ENCODE measurements around the gene DOK1.

- peak; percentile 24; the same call in 1 of the 2 replicates for TF ChIP-seq CTCF (IDR thresholded peaks at IDR 0.05)
- TF ChIP-seq POLR2AphosphoS5 (IDR thresholded peaks at IDR 0.05; ENCODE audit: low read depth, low read length): no peak
- TF ChIP-seq, protein P1, sequence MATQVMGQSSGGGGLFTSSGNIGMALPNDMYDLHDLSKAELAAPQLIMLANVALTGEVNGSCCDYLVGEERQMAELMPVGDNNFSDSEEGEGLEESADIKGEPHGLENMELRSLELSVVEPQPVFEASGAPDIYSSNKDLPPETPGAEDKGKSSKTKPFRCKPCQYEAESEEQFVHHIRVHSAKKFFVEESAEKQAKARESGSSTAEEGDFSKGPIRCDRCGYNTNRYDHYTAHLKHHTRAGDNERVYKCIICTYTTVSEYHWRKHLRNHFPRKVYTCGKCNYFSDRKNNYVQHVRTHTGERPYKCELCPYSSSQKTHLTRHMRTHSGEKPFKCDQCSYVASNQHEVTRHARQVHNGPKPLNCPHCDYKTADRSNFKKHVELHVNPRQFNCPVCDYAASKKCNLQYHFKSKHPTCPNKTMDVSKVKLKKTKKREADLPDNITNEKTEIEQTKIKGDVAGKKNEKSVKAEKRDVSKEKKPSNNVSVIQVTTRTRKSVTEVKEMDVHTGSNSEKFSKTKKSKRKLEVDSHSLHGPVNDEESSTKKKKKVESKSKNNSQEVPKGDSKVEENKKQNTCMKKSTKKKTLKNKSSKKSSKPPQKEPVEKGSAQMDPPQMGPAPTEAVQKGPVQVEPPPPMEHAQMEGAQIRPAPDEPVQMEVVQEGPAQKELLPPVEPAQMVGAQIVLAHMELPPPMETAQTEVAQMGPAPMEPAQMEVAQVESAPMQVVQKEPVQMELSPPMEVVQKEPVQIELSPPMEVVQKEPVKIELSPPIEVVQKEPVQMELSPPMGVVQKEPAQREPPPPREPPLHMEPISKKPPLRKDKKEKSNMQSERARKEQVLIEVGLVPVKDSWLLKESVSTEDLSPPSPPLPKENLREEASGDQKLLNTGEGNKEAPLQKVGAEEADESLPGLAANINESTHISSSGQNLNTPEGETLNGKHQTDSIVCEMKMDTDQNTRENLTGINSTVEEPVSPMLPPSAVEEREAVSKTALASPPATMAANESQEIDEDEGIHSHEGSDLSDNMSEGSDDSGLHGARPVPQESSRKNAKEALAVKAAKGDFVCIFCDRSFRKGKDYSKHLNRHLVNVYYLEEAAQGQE (IDR thresholded peaks at IDR 0.05; ENCODE audit: insufficient read depth in 1 of 2, low read depth in 2 of 2, low read length in 1 of 2): no peak
- TF ChIP-seq TCF7L2 (IDR thresholded peaks at IDR 0.05; ENCODE audit: low read depth, low read length): no peak
- TF ChIP-seq SIN3A (IDR thresholded peaks at IDR 0.05; ENCODE audit: borderline replicate concordance, insufficient read depth, low read depth, low read length): no peak
Measured at GRCh38 chr2:74585406-74586185, 31.1 kb downstream of the DOK1 start.

Data from Panc1 (cell line).